Osteoblast (primary cell): ENCODE data around the gene TMEM140. TPM values are rescaled to one million over a fixed set of nuclear protein-coding genes. Genes with fewer than 3 reads are reported as not detected.

Experiments
- DNase-seq: peaks from one replicate; pipeline ENCODE4 v3.0.0; 2011; ENCODE audit warnings: low spot score, mixed read lengths; ENCODE audit not compliant: insufficient read length; ENCODE audit errors: missing footprints
- H2AFZ ChIP-seq: 2 replicates; pipeline ENCODE4 v1.6.0; 2011; ENCODE audit warnings: mild to moderate bottlenecking, low read length
- H3K27ac ChIP-seq: 2 replicates; pipeline ENCODE4 v1.5.1; 2011; ENCODE audit warnings: mild to moderate bottlenecking, low read depth, low read length, moderate library complexity
- H3K27me3 ChIP-seq: 2 replicates; pipeline ENCODE4 v1.6.0; 2012; ENCODE audit warnings: mild to moderate bottlenecking, control low read depth, inconsistent platforms, low read length, moderate library complexity; ENCODE audit not compliant: insufficient read depth
- H3K36me3 ChIP-seq: 2 replicates; pipeline ENCODE4 v1.5.1; 2011; ENCODE audit warnings: mild to moderate bottlenecking, low read length, control low read depth, moderate library complexity; ENCODE audit not compliant: insufficient read depth
- H3K4me1 ChIP-seq: 2 replicates; pipeline ENCODE4 v1.5.1; 2011; ENCODE audit warnings: mild to moderate bottlenecking, low read length, control low read depth, moderate library complexity; ENCODE audit not compliant: insufficient read depth
- H3K4me2 ChIP-seq: 2 replicates; pipeline ENCODE4 v1.6.0; 2011; ENCODE audit warnings: mild to moderate bottlenecking, low read length; ENCODE audit not compliant: insufficient read depth
- H3K4me3 ChIP-seq: fragments of 200-600 bp; sonication (generic); 3 replicates; pipeline ENCODE4 v1.5.1; 2012; ENCODE audit warnings: mild to moderate bottlenecking, low read length, inconsistent platforms; ENCODE audit not compliant: insufficient read depth
- H3K79me2 ChIP-seq: 2 replicates; pipeline ENCODE4 v1.6.0; 2012; ENCODE audit warnings: mild to moderate bottlenecking, low read length, control low read depth, inconsistent platforms; ENCODE audit not compliant: insufficient read depth
- H3K9me3 ChIP-seq: 2 replicates; pipeline ENCODE4 v1.5.1; 2011; ENCODE audit warnings: low read depth, low read length, control low read depth
- H4K20me1 ChIP-seq: 2 replicates; pipeline ENCODE4 v1.6.0; 2012; ENCODE audit warnings: mild to moderate bottlenecking, low read length, control low read depth; ENCODE audit not compliant: insufficient read depth
- total RNA-seq: library from RNA; depleted of rRNA; stranded (reverse); fragments of >200 nt; gene quantifications from 2 replicates; pipeline ENCODE4 v1.2.3, GENCODE V29; 2012
- TF ChIP-seq, protein P1 (sequence below): IDR thresholded peaks from 2 replicates; pipeline ENCODE4 v1.5.1; 2011; ENCODE audit warnings: mild to moderate bottlenecking, low read depth, low read length, moderate library complexity; ENCODE audit errors: extremely low read depth

The TMEM140 gene
- total RNA-seq, 1 donor = 14.1 TPM

DNA sequence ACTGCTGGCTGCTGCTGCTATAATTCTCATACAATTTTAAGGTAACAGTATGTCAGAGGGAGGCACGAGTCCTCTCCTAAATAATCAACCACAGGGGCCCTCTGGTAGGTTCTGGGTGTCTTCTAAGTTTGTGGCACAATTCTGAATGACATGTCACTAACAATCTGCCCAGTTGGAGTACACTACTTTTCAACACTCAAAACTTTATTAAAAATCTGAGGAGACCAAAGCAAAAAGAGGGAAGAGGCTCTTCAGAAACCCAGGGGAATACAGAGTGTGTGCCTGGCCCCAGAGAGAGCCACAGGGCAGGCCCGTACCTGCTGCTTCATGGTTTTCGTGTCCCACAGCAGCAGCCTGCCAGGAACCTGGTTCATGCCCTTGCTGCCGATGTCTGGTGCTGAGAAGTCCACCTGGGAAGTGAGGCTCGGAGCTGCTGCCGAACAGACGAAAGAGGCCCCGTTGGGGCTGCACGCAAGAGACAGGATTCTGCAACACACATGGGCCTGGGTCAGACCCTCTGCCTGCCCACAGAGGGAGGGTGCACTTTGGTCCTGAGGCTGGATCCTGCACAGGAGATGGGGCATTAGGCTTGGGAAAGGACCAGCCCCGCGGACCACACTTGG is 45.2 kb downstream of the TMEM140 start:
- TF ChIP-seq, protein P1, sequence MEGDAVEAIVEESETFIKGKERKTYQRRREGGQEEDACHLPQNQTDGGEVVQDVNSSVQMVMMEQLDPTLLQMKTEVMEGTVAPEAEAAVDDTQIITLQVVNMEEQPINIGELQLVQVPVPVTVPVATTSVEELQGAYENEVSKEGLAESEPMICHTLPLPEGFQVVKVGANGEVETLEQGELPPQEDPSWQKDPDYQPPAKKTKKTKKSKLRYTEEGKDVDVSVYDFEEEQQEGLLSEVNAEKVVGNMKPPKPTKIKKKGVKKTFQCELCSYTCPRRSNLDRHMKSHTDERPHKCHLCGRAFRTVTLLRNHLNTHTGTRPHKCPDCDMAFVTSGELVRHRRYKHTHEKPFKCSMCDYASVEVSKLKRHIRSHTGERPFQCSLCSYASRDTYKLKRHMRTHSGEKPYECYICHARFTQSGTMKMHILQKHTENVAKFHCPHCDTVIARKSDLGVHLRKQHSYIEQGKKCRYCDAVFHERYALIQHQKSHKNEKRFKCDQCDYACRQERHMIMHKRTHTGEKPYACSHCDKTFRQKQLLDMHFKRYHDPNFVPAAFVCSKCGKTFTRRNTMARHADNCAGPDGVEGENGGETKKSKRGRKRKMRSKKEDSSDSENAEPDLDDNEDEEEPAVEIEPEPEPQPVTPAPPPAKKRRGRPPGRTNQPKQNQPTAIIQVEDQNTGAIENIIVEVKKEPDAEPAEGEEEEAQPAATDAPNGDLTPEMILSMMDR = no peak
- no peak overlapping the region for H3K4me2 ChIP-seq
- H3K79me2 ChIP-seq = no peaks in the 10 kb centered on the region
- no peaks in the 10 kb centered on the region for H4K20me1 ChIP-seq
- H3K27ac ChIP-seq = no peak overlapping the region
- H3K4me1 ChIP-seq = peaks cover 6% of the 10 kb centered on the region
- no peak overlapping the region for H2AFZ ChIP-seq
- DNase-seq = no peak
- H3K36me3 ChIP-seq = peaks cover 29% of the 10 kb centered on the region
- no peaks in the 10 kb centered on the region for H3K27me3 ChIP-seq
- no peak overlapping the region for H3K4me3 ChIP-seq
- no peaks in the 10 kb centered on the region for H3K9me3 ChIP-seq

DNA sequence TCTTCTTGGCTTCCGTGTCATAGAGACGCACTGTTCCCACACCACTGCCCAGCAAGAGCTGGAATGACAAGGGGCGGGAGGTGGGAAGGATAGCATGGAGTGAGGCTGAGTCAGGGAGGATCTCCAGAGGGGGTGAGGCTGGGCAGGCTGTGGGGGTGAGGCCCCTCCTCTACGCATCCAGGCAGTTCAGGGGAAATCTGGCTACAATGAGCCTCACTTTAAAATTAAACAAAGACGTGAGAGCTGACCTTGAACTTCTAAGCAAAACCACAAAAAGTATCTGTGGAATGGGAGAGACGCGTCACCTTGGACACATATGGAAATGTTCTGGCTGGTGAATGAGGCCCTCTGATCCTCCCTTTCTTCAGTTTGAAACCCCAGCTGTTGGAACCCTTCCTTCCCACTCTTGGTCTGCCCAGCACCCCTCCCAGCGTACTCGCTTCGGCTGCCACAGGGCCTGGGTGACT is 45.8 kb downstream of the TMEM140 start:
- H3K27ac ChIP-seq = peak overlapping the region; percentile 36
- H2AFZ ChIP-seq = no peak overlapping the region
- no peaks in the 10 kb centered on the region for H3K79me2 ChIP-seq
- no peaks in the 10 kb centered on the region for H4K20me1 ChIP-seq
- H3K4me2 ChIP-seq = no peak overlapping the region
- no peaks in the 10 kb centered on the region for H3K27me3 ChIP-seq
- peaks cover 26% of the 10 kb centered on the region for H3K36me3 ChIP-seq
- TF ChIP-seq, protein P1 = no peak
- H3K4me3 ChIP-seq = no peak overlapping the region
- DNase-seq = no peak
- peaks cover 10% of the 10 kb centered on the region for H3K4me1 ChIP-seq
- H3K9me3 ChIP-seq = no peaks in the 10 kb centered on the region

DNA sequence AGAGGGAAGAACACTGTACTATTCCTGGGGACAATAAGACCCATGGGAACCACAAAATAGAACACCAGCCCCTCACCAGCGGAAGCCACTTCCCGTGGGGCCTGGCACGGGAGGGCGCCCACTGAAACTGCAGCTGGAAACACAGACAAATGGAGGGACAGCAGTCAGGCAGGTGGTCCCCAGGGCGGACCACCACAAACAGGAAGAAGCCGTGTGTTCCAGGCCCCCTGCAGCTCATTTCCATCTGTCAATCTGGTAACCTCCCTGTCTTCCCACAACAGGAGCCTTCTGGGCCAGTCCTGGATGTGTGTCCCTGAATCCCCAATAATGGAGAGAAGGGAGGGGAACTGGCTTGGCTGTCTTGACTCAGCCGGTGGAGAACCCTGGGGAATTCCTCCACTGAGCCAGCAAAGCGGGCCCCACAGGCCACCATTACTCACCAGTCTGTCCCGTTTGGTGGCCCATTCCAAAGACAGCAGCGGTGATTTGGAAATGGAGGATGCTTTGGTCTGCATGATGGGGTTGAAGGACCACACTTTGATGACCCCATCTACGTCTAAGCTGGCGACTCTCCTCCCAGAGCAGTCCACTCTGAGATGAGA is 46.7 kb downstream of the TMEM140 start:
- Histone ChIP-seq H3K9me3 (no peaks in the 10 kb centered on the region), H3K36me3 (peaks cover 25% of the 10 kb centered on the region), H3K79me2 (no peaks in the 10 kb centered on the region), H3K27me3 (no peaks in the 10 kb centered on the region), H3K4me1 (peaks cover 10% of the 10 kb centered on the region), H4K20me1 (no peaks in the 10 kb centered on the region), H2AFZ (no peak overlapping the region), H3K27ac (no peak overlapping the region), H3K4me3 (no peak overlapping the region), H3K4me2 (no peak overlapping the region)
- peak; percentile 96 for DNase-seq
- TF ChIP-seq, protein P1 = no peak

DNA sequence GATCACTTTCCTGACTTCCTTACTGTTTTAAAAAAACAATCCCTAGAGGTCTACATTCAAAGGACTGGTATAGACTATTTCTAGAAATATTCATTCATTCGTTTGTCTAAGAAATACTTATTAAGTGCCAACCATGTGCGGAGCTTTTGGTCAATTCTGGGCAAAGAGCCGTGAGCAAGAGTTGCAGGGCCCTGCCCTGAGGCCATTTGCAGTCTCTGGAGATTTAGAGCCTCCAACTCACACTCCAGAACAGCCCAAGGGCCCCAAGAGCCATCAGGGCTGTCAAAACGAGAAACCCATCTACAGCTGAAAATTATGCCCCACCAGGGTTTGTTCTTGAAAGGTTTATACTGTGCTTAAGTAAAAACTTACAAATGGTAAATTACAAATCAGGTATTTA is 47.3 kb downstream of the TMEM140 start:
- Histone ChIP-seq H3K4me2 (no peak overlapping the region), H3K27ac (no peak overlapping the region), H3K27me3 (no peaks in the 10 kb centered on the region), H3K4me3 (no peak overlapping the region), H2AFZ (no peak overlapping the region), H3K79me2 (no peaks in the 10 kb centered on the region), H3K36me3 (peaks cover 22% of the 10 kb centered on the region), H3K9me3 (no peaks in the 10 kb centered on the region), H4K20me1 (no peaks in the 10 kb centered on the region), H3K4me1 (peaks cover 10% of the 10 kb centered on the region)
- DNase-seq = no peak
- TF ChIP-seq, protein P1 = no peak
